Activated CD8-positive, alpha-beta T cell treated with anti-CD3 and anti-CD28 coated beads for 36 hours (primary cell): ENCODE measurements around the gene NXF1. TPM values are rescaled to one million over a fixed set of nuclear protein-coding genes. Genes with fewer than 3 reads are reported as not detected.
"Not testable (repeated sequence)": the region's sequence is repeated elsewhere in the genome, so short reads cannot be mapped to it uniquely, and the experiment has no call there.

Source experiments
- ATAC-seq: fragments of 200-7000 bp; cut with Tn5 transposase; one replicate; pipeline ENCODE4 v1.10.0; 2021; ENCODE audit warnings: mild to moderate bottlenecking, moderate library complexity
- CTCF ChIA-PET: fragments of 350-600 bp; sonication (Branson Sonifier 250); formaldehyde crosslinking; loops from one replicate; lab custom pipeline; 2021; ENCODE audit warnings: antibody characterized with exemption; lab: Charles Lee
- POLR2A ChIA-PET: fragments of 350-600 bp; sonication (Branson Sonifier 250); formaldehyde crosslinking; loops from one replicate; lab custom pipeline; 2021; ENCODE audit warnings: antibody characterized with exemption; lab: Charles Lee
- DNase-seq: peaks from one replicate; pipeline ENCODE4 v3.0.0-alpha.2; 2020
- H3K27ac Mint-ChIP-seq: one replicate; pipeline ENCODE4 v1.8.0; 2021; ENCODE audit warnings: mild to moderate bottlenecking, mixed read lengths
- H3K27me3 Mint-ChIP-seq: one replicate; pipeline ENCODE4 v1.8.0; 2021; ENCODE audit warnings: mixed read lengths
- H3K36me3 Mint-ChIP-seq: one replicate; pipeline ENCODE4 v1.8.0; 2021; ENCODE audit warnings: low read depth, mixed read lengths
- H3K4me1 Mint-ChIP-seq: one replicate; pipeline ENCODE4 v1.8.0; 2021; ENCODE audit warnings: low read depth, mixed read lengths
- H3K4me3 Mint-ChIP-seq: one replicate; pipeline ENCODE4 v1.8.0; 2021; ENCODE audit warnings: mild to moderate bottlenecking, moderate library complexity, mixed read lengths
- H3K9me3 Mint-ChIP-seq: one replicate; pipeline ENCODE4 v1.8.0; 2021; ENCODE audit warnings: mixed read lengths
- intact Hi-C: fragments of 100-400 bp; cut with micrococcal nuclease; formaldehyde crosslinking; loops from one replicate; pipeline ENCODE4 v1.10.0; 2022
- total RNA-seq, 2 experiments: library from RNA; stranded (reverse); gene quantifications; one replicate each; pipeline ENCODE4 v1.2.3, GENCODE V29; 2021
- TF ChIP-seq, protein P1 (sequence below): fragments of 200-600 bp; IDR thresholded peaks from one replicate; pipeline ENCODE4 v1.8.0; 2022; ENCODE audit warnings: antibody characterized with exemption, mild to moderate bottlenecking

NXF1 gene
- total RNA-seq, 2 experiments from 2014 or later: 80.9 to 90.0 TPM

DNA sequence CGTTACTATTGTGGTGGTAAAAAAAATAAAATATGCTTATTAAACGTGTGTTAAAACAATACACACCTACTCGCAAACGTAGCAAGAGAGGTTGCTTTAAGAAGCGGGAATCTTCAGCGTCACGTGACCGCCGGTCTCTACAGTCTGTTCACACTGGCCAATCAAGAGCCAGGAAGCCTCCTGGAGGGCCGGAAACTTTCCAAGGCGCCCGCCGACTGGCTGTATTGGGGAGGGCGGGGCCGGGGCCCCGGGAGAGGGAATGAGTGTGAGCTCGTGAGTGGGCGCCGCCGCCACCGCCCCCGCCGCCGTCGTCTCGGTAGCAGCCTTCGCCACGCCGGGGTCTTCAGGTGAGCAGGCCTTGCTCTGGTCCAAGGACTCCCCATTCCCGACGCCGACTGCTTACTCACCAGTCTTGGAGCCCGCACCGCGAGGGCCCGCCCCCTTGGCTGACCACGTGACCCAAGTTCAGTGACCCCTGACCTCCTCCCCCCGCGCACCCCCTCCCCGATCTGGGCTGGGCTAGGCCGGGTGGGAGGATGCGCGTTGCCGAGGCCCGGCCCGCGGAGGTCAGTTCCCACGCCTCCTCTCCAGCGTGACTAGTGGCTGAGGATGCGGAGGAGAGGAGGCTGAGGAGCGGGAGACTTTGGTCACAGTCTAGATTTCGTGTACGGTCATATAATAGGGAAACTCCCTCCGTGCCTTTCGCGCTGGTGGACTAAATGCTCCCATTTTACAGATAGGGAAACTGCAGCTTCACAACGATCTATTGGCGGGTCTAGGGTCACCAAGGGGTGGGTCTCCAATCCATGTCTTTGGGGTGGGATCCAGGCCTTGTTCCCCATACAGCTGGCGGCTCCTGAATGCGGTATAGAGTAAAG, 33.9 kb downstream of the NXF1 start, which contains the start of gene TAF6L:
Gene TAF6L (plus strand): TSS at position 253 of the 878 bp plus-strand sequence. CDS start 4,388 bp downstream, outside the sequence.
- Mint-ChIP-seq H3K27ac (peak within 1 kb of the TSS; percentile 93), H3K27me3 (no peaks in the 10 kb centered on the region), H3K9me3 (no peaks in the 10 kb centered on the region), H3K4me3 (peak within 1 kb of the TSS; percentile 81), H3K36me3 (peaks cover 6% of the 10 kb centered on the region), H3K4me1 (peaks cover 21% of the 10 kb centered on the region)
- intact Hi-C loops: no loop called here
- ATAC-seq: peak; percentile 88
- ChIA-PET POLR2A (interaction anchor here (0.5 to 5.2 kb wide), 23 partner anchors 10 to 180 kb away, joined by 3 to 38 read pairs (median 4); partner anchors contain the start of genes C11orf98, CSKMT, INTS5 and LBHD1), CTCF (interaction anchor here (1.0 to 7.4 kb wide), 8 partner anchors 10 to 110 kb away, joined by 3 to 74 read pairs (median 5); partner anchors contain the start of genes HNRNPUL2, POLR2G, SLC3A2 and TMEM179B)
- DNase-seq: peak; percentile 97
- TF ChIP-seq, protein P1, sequence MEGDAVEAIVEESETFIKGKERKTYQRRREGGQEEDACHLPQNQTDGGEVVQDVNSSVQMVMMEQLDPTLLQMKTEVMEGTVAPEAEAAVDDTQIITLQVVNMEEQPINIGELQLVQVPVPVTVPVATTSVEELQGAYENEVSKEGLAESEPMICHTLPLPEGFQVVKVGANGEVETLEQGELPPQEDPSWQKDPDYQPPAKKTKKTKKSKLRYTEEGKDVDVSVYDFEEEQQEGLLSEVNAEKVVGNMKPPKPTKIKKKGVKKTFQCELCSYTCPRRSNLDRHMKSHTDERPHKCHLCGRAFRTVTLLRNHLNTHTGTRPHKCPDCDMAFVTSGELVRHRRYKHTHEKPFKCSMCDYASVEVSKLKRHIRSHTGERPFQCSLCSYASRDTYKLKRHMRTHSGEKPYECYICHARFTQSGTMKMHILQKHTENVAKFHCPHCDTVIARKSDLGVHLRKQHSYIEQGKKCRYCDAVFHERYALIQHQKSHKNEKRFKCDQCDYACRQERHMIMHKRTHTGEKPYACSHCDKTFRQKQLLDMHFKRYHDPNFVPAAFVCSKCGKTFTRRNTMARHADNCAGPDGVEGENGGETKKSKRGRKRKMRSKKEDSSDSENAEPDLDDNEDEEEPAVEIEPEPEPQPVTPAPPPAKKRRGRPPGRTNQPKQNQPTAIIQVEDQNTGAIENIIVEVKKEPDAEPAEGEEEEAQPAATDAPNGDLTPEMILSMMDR: no peak

DNA sequence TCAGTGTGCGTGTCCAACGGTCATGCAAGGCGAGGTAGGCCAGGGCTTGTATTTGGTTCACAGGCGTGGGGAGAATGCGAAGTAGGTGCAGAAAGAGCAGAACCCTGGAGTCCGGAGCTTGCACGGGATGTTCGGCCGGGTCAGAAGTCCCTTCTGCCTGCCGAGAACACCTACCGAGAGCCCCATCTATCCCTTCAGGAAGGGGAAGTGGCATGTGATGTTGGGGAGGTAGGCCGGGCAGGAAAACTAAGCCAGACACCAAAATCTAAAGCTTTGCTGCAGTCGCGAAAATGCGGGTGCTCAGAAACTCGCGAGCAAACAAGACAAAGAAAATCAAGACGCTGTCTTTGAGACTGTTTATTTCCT, 34.5 kb downstream of the NXF1 start:
- no peaks in the 10 kb centered on the region for H3K9me3 Mint-ChIP-seq
- CTCF ChIA-PET: interaction anchor here (1.0 to 7.4 kb wide), 8 partner anchors 9 to 110 kb away, joined by 3 to 74 read pairs (median 5); partner anchors contain the start of genes HNRNPUL2, POLR2G, SLC3A2 and TMEM179B
- intact Hi-C loops: no loop called here
- peaks cover 25% of the 10 kb centered on the region for H3K4me1 Mint-ChIP-seq
- H3K4me3 Mint-ChIP-seq: peak overlapping the region; percentile 81
- peak overlapping the region; percentile 93 for H3K27ac Mint-ChIP-seq
- TF ChIP-seq, protein P1: no peak
- H3K36me3 Mint-ChIP-seq: peaks cover 11% of the 10 kb centered on the region
- POLR2A ChIA-PET: interaction anchor here (0.5 to 5.2 kb wide), 19 partner anchors 9 to 179 kb away, joined by 3 to 38 read pairs (median 5); partner anchors contain the start of genes C11orf98, CSKMT, INTS5 and LBHD1
- DNase-seq: peak; percentile 35
- no peaks in the 10 kb centered on the region for H3K27me3 Mint-ChIP-seq
- no peak for ATAC-seq

DNA sequence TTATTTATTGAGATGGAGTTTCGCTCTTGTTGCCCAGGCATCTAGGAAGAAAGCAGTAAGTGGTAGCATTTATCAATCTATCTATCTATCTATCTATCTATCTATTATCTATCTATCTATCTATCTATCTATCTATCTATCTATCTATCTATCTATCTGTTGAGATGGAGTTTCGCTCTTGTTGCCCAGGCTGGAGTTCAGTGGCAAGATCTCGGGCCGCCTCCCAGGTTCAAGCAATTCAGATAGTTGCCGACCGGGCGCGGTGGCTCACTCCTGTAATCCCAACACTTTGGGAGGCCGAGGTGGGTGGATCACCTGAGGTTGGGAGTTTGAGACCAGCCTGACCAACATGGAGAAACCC, 44.4 kb downstream of the NXF1 start:
- ChIA-PET POLR2A (interaction anchor here (0.6 to 2.6 kb wide), 8 partner anchors 10 to 101 kb away, joined by 3 to 25 read pairs (median 6); partner anchors contain the start of genes TAF6L, TMEM179B and WDR74), CTCF (interaction anchor here (0.6 to 2.7 kb wide), 5 partner anchors 10 to 105 kb away, joined by 3 to 31 read pairs (median 4); partner anchors contain the start of genes TAF6L and TMEM179B)
- peak overlapping the region; percentile 66 for H3K27ac Mint-ChIP-seq
- H3K9me3 Mint-ChIP-seq, DNase-seq, ATAC-seq, H3K27me3 Mint-ChIP-seq: not testable (repeated sequence)
- H3K36me3 Mint-ChIP-seq: peaks cover 16% of the 10 kb centered on the region
- peaks cover 11% of the 10 kb centered on the region for H3K4me1 Mint-ChIP-seq
- intact Hi-C loops: loop anchor here (5.0 kb wide), 1 partner anchor 34 kb away; the partner anchor contains the start of genes HNRNPUL2 and TTC9C
- peak overlapping the region; percentile 89 for H3K4me3 Mint-ChIP-seq

DNA sequence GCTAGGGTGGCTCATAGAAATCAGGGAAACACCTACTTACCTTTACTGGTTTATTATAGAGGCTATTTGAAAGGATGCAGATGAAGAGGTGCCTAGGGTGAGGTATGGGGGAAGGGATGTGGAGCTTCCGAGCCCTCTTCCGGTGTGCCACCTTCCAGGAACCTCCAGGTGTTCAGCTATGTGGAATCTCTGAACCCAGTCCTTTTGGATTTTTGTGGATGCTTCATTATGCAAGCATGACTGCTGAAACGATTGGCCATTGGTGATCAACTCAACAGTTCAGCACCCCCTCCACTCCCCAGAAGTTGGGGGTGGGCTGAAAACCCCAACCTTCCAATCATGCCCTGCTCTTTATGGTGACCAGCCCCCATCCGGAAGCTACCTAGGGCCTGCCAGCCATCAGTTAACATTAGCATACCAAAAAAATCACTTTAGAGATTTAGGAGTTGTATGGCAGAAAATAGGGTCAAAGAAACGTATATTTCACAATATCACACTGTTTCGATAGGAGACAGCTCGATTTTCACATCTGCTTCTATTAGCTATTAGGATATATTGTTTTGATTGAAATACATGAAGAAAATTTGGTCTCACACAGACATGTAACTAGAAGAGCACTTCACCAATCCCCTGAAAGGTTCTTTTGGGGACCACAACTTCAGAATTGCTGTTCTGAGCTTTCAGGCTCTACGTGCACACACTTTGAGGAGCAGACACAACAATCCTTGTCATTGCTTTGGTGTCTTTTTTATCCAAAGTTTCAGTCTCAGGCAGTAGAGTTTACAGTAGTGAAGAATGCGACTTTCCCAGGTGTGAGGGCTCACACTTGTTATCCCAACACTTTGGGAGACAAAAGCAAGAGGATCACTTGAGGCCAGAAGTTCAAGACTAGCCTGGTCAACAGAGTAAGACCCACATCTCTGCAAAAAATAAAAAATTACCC, 47.1 kb downstream of the NXF1 start:
- CTCF ChIA-PET: interaction anchor here (1.3 kb wide), 1 partner anchor 28 kb away, joined by 4 read pairs; no protein-coding TSS in a partner anchor
- Mint-ChIP-seq H3K27ac (no peak overlapping the region), H3K27me3 (no peaks in the 10 kb centered on the region), H3K9me3 (no peaks in the 10 kb centered on the region), H3K4me1 (peaks cover 17% of the 10 kb centered on the region), H3K4me3 (no peak overlapping the region), H3K36me3 (peaks cover 6% of the 10 kb centered on the region)
- DNase-seq (no peak), ATAC-seq (no peak)
- POLR2A ChIA-PET: interaction anchor here (0.8 to 1.5 kb wide), 9 partner anchors 10 to 97 kb away, joined by 3 to 5 read pairs (median 3); no protein-coding TSS in a partner anchor
- TF ChIP-seq, protein P1: no peak
- intact Hi-C loops: no loop called here
